Nephron progenitor cell (in vitro differentiated cells): Measurements from ENCODE around the gene NTM.

Experiments used
- DNase-seq: peaks from one replicate; pipeline ENCODE4 v3.0.0; 2021
- H3K27ac Mint-ChIP-seq: 2 replicates; pipeline ENCODE4 v1.8.0; 2021; ENCODE audit warnings: mild to moderate bottlenecking, moderate library complexity, mixed read lengths
- H3K27me3 Mint-ChIP-seq: 2 replicates; pipeline ENCODE4 v1.8.0; 2021; ENCODE audit warnings: mild to moderate bottlenecking, low read depth, mixed read lengths; ENCODE audit not compliant: poor library complexity
- H3K36me3 Mint-ChIP-seq: 2 replicates; pipeline ENCODE4 v1.8.0; 2021; ENCODE audit warnings: low read depth, mixed read lengths
- H3K4me1 Mint-ChIP-seq: 2 replicates; pipeline ENCODE4 v1.8.0; 2021; ENCODE audit warnings: mixed read lengths
- H3K4me3 Mint-ChIP-seq: 2 replicates; pipeline ENCODE4 v1.8.0; 2021; ENCODE audit warnings: mild to moderate bottlenecking, moderate library complexity, mixed read lengths
- H3K9me3 Mint-ChIP-seq: 2 replicates; pipeline ENCODE4 v1.8.0; 2021; ENCODE audit warnings: mild to moderate bottlenecking, moderate library complexity, mixed read lengths
- TF ChIP-seq, protein P1 (sequence below): fragments of 200-600 bp; sonication (generic); IDR thresholded peaks from 2 replicates; pipeline ENCODE4 v1.5.0; 2021; ENCODE audit warnings: antibody characterized with exemption

The NTM gene

DNA sequence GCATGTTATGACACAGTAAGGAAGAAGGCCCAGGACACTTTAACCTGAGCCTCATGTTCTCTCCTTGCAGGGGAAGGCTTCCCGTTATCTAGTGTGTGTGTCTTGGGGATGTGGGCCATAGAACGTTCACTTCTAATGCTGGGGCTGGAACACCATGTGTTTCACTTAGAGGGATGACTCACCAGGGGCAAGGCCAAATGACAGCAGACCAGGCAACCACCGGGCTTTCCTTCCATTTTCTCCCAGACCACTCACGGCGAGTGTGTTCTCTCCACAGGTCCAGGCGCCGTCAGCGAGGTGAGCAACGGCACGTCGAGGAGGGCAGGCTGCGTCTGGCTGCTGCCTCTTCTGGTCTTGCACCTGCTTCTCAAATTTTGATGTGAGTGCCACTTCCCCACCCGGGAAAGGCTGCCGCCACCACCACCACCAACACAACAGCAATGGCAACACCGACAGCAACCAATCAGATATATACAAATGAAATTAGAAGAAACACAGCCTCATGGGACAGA lies 964.4 kb downstream of the NTM start:
- no peak overlapping the region for H3K27ac Mint-ChIP-seq
- TF ChIP-seq, protein P1, sequence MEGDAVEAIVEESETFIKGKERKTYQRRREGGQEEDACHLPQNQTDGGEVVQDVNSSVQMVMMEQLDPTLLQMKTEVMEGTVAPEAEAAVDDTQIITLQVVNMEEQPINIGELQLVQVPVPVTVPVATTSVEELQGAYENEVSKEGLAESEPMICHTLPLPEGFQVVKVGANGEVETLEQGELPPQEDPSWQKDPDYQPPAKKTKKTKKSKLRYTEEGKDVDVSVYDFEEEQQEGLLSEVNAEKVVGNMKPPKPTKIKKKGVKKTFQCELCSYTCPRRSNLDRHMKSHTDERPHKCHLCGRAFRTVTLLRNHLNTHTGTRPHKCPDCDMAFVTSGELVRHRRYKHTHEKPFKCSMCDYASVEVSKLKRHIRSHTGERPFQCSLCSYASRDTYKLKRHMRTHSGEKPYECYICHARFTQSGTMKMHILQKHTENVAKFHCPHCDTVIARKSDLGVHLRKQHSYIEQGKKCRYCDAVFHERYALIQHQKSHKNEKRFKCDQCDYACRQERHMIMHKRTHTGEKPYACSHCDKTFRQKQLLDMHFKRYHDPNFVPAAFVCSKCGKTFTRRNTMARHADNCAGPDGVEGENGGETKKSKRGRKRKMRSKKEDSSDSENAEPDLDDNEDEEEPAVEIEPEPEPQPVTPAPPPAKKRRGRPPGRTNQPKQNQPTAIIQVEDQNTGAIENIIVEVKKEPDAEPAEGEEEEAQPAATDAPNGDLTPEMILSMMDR: no peak
- H3K27me3 Mint-ChIP-seq: peaks cover 90% of the 10 kb centered on the region
- H3K4me3 Mint-ChIP-seq: no peak overlapping the region
- H3K9me3 Mint-ChIP-seq: no peaks in the 10 kb centered on the region
- H3K4me1 Mint-ChIP-seq: peaks cover 9% of the 10 kb centered on the region
- no peaks in the 10 kb centered on the region for H3K36me3 Mint-ChIP-seq
- no peak for DNase-seq

DNA sequence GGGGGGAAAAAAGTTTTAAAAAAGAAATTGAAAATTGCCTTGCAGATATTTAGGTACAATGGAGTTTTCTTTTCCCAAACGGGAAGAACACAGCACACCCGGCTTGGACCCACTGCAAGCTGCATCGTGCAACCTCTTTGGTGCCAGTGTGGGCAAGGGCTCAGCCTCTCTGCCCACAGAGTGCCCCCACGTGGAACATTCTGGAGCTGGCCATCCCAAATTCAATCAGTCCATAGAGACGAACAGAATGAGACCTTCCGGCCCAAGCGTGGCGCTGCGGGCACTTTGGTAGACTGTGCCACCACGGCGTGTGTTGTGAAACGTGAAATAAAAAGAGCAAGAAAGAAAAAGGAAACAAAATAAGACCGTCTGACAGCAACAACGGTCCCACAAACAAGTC lies 964.9 kb downstream of the NTM start:
- H3K9me3 Mint-ChIP-seq: no peaks in the 10 kb centered on the region
- TF ChIP-seq, protein P1: no peak
- DNase-seq: no peak
- no peaks in the 10 kb centered on the region for H3K36me3 Mint-ChIP-seq
- H3K27me3 Mint-ChIP-seq: peaks cover 90% of the 10 kb centered on the region
- no peak overlapping the region for H3K27ac Mint-ChIP-seq
- peaks cover 4% of the 10 kb centered on the region for H3K4me1 Mint-ChIP-seq
- no peak overlapping the region for H3K4me3 Mint-ChIP-seq

DNA sequence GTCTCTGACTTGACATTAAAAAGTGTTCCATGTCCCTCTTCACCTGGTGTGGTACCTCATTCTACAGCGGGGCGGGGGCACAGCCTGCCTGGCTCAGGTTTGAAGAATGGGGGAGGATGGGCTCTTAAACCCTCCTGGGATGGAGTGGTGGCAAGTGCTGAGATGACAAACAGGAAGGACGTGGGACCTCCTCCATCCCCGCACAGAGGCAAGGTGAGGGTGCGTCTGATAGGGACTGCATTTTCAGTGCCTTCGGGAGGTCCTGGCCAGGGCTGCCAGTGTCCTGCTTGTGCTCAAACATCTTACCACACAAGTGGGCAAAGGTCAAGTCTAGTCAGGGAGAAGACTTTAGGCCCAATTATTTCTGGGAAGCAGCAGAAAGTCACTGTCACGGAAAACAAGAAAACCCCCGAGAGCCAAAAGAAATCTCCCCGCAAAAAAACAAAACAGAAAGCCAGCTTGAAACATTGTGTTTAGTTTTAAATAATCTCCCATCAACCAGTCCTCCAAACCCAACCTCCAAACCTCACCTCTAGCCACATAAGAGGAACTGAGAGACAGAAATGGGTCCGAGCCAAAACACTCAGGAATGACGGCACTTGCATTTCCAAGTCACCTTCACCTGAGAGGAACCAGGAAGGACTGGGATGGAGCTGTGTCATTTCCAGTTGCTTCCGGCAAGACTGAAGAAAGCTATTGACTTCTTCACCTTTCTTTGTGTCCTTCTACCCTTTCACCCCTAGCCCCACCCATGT lies 966.5 kb downstream of the NTM start:
- no peaks in the 10 kb centered on the region for H3K36me3 Mint-ChIP-seq
- peaks cover 93% of the 10 kb centered on the region for H3K27me3 Mint-ChIP-seq
- H3K4me1 Mint-ChIP-seq: no peaks in the 10 kb centered on the region
- no peak for DNase-seq
- H3K4me3 Mint-ChIP-seq: no peak overlapping the region
- TF ChIP-seq, protein P1: no peak
- no peaks in the 10 kb centered on the region for H3K9me3 Mint-ChIP-seq
- H3K27ac Mint-ChIP-seq: no peak overlapping the region

DNA sequence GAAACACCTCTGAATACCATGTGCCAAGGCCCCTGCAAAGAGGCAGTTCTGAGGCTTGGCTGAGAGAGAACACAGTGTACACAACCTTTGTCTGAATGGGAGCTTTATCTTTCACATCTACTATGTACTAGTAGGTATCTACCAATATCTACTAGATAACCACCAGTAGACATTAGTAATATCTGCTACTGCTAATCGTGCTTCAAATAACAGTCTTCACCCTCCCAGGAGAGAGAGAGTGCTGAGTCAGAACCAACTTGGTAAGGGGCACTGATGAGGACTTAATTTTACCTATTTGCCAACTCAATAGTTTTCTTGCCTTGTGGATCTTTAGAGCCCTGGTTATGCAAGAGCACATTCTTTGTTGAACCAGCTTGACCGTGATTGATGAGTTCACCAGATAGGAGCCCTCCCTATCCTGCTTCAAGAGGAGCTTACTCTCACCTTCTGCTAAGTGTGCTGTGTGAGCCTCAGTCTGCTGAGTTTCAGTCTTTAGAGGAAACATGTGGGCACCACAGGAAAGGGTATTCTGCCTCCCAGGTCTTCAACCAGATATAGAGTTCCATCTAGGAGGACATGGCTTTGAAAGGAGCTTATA lies 967.5 kb downstream of the NTM start:
- no peaks in the 10 kb centered on the region for H3K9me3 Mint-ChIP-seq
- no peak overlapping the region for H3K27ac Mint-ChIP-seq

DNA sequence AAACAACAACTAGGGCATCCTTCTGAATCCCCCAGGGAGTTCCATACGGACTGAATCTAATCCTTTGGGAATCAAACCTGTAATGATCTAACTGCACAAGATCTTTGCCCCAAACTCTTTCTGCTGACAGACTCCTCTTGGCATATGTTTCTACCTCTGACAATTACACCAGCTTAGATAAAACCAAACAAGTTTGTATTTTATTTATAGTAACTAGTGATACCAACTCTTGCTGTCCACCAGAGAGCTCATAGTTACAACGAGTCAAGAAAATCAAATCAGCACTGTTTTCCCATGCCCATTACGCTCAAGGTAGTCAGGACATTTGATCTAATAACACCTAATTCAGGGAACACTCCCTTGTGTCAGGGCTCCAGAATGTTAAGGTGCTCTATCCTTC lies 972.0 kb downstream of the NTM start:
- H3K4me3 Mint-ChIP-seq: no peak overlapping the region
- no peaks in the 10 kb centered on the region for H3K36me3 Mint-ChIP-seq
- peaks cover 13% of the 10 kb centered on the region for H3K4me1 Mint-ChIP-seq
- no peaks in the 10 kb centered on the region for H3K9me3 Mint-ChIP-seq
- H3K27me3 Mint-ChIP-seq: peaks cover 47% of the 10 kb centered on the region
- DNase-seq: no peak
- TF ChIP-seq, protein P1: no peak
- no peak overlapping the region for H3K27ac Mint-ChIP-seq

More for the DNA sequence above, 967.5 kb downstream of the NTM start:
- no peak overlapping the region for H3K4me3 Mint-ChIP-seq
- TF ChIP-seq, protein P1: no peak
- no peak for DNase-seq
- peaks cover 7% of the 10 kb centered on the region for H3K4me1 Mint-ChIP-seq
- H3K27me3 Mint-ChIP-seq: peaks cover 88% of the 10 kb centered on the region
- H3K36me3 Mint-ChIP-seq: no peaks in the 10 kb centered on the region
